Measurements from ENCODE around the gene ZBTB17.

ZBTB17 gene

GRCh38 chr1:15959827-15960446, 16.0 kb downstream of the ZBTB17 start:
- H3K4me3 ChIP-seq (replicated peaks; ENCODE audit: low read depth, low read length) = no peak overlapping the region
- DNase-seq (ENCODE audit: low read depth) = no peak
- TF ChIP-seq CTCF (IDR thresholded peaks at IDR 0.05; ENCODE audit: low read length, missing control alignments) = no peak

GRCh38 chr1:15959424-15959823, 16.5 kb downstream of the ZBTB17 start:
- no peak for DNase-seq (ENCODE audit: low read depth)
- H3K4me3 ChIP-seq (replicated peaks; ENCODE audit: low read depth, low read length) = no peak overlapping the region
- TF ChIP-seq CTCF (IDR thresholded peaks at IDR 0.05; ENCODE audit: low read length, missing control alignments) = no peak

- TF ChIP-seq CTCF (IDR thresholded peaks at IDR 0.05; ENCODE audit: low read length, missing control alignments) = no peak
- no peak overlapping the region for H3K4me3 ChIP-seq (replicated peaks; ENCODE audit: low read depth, low read length)
- DNase-seq (ENCODE audit: low read depth) = peak; percentile 44
These were observed 17.1 kb downstream of the ZBTB17 start for GRCh38 chr1:15958793-15959192.

GRCh38 chr1:15958111-15958510, 17.8 kb downstream of the ZBTB17 start:
- H3K4me3 ChIP-seq (replicated peaks; ENCODE audit: low read depth, low read length) = no peak overlapping the region
- DNase-seq (ENCODE audit: low read depth) = no peak
- TF ChIP-seq CTCF (IDR thresholded peaks at IDR 0.05; ENCODE audit: low read length, missing control alignments) = no peak

GRCh38 chr1:15957221-15958095, 18.4 kb downstream of the ZBTB17 start:
- peak; percentile 51 for TF ChIP-seq CTCF (IDR thresholded peaks at IDR 0.05; ENCODE audit: low read length, missing control alignments)
- no peak overlapping the region for H3K4me3 ChIP-seq (replicated peaks; ENCODE audit: low read depth, low read length)
- DNase-seq (ENCODE audit: low read depth) = no peak

- TF ChIP-seq CTCF (IDR thresholded peaks at IDR 0.05; ENCODE audit: low read length, missing control alignments) = no peak
- H3K4me3 ChIP-seq (replicated peaks; ENCODE audit: low read depth, low read length) = no peak overlapping the region
- DNase-seq (ENCODE audit: low read depth) = no peak
These were observed 19.8 kb downstream of the ZBTB17 start for GRCh38 chr1:15956150-15956549.

Data from fibroblast of pulmonary artery (primary cell).